Chondrocyte (in vitro differentiated cells): ENCODE data around the gene FBXW8. TPM values are rescaled to one million over a fixed set of nuclear protein-coding genes. Genes with fewer than 3 reads are reported as not detected.
A peak's percentile ranks its signal among the peaks of the same experiment; 100 is the strongest.

Experiments used
- DNase-seq: peaks from one replicate; pipeline ENCODE4 v3.0.0; 2021; ENCODE audit warnings: mixed read lengths, low spot score
- H3K27ac Mint-ChIP-seq: one replicate; pipeline ENCODE4 v1.8.0; 2021; ENCODE audit warnings: mild to moderate bottlenecking, moderate library complexity, mixed read lengths; ENCODE audit not compliant: unreplicated experiment
- H3K27me3 Mint-ChIP-seq: 2 replicates; pipeline ENCODE4 v1.8.0; 2021; ENCODE audit warnings: low read depth, mixed read lengths
- H3K36me3 Mint-ChIP-seq: 2 replicates; pipeline ENCODE4 v1.8.0; 2021; ENCODE audit warnings: low read depth, mixed read lengths
- H3K4me1 Mint-ChIP-seq: 2 replicates; pipeline ENCODE4 v1.8.0; 2021; ENCODE audit warnings: low read depth, mild to moderate bottlenecking, mixed read lengths
- H3K4me3 Mint-ChIP-seq: one replicate; pipeline ENCODE4 v1.8.0; 2021; ENCODE audit warnings: mild to moderate bottlenecking, moderate library complexity, mixed read lengths; ENCODE audit not compliant: unreplicated experiment
- H3K9me3 Mint-ChIP-seq: 2 replicates; pipeline ENCODE4 v1.8.0; 2021; ENCODE audit warnings: low read depth, mixed read lengths
- CTCF ChIP-seq: fragments of 200-600 bp; sonication (generic); IDR thresholded peaks from 2 replicates; pipeline ENCODE4 v1.5.0; 2021; ENCODE audit warnings: antibody characterized with exemption, mild to moderate bottlenecking, moderate library complexity
- total RNA-seq: library from RNA; stranded (reverse); gene quantifications from 3 replicates; pipeline ENCODE4 v1.2.1, GENCODE V29; 2021

FBXW8 gene
- total RNA-seq, 1 donor from 2014 or later, result 30.3 TPM

GRCh38 chr12:117024961-117025480 is 114.3 kb downstream of the FBXW8 start:
- Mint-ChIP-seq H3K27ac (peak overlapping the region; percentile 27), H3K9me3 (no peaks in the 10 kb centered on the region), H3K36me3 (peaks cover 24% of the 10 kb centered on the region), H3K4me1 (peaks cover 15% of the 10 kb centered on the region), H3K4me3 (no peak overlapping the region), H3K27me3 (no peaks in the 10 kb centered on the region)
- DNase-seq, result no peak
- no peak for TF ChIP-seq CTCF

DNA sequence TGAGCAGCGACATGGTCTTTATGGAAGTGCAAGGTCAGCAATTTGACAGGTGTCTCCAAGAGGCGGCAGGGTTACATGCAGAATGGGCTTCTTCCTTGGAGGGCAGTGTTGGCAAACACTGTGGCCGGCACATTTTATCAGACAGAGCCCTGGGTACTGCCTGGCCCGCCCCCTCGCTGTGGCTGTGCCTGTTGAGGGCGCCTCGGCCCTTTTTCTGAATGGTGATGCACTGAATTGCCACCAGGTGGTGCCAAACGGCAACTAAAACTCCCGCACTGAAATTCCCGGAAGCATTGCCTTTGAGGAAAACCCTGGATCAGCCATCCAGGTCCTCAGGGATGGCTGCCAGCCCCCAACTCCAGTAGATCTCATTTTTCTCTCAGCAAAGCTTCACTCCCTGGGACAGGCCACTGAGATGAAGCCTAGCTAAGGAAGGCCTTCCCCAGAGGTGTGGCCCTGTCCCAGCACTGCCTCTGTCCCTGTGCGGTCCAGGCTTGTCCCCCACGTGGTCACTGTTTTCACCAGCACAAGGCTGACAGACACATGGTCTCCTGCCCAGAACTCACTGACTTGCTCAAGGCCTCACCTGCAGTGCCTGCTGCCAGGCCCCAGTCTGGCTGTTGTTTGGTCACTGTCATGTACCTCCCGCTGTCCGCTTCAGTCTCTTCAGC is 114.9 kb downstream of the FBXW8 start:
- peak overlapping the region; percentile 27 for H3K27ac Mint-ChIP-seq

GRCh38 chr12:117026343-117026742 is 115.6 kb downstream of the FBXW8 start:
- Mint-ChIP-seq H3K27ac (no peak overlapping the region), H3K4me1 (peaks cover 15% of the 10 kb centered on the region)

More for the DNA sequence above, 114.9 kb downstream of the FBXW8 start:
- peaks cover 24% of the 10 kb centered on the region for H3K36me3 Mint-ChIP-seq
- DNase-seq, result no peak
- peaks cover 15% of the 10 kb centered on the region for H3K4me1 Mint-ChIP-seq
- no peak overlapping the region for H3K4me3 Mint-ChIP-seq
- peak; percentile 97 for TF ChIP-seq CTCF
- no peaks in the 10 kb centered on the region for H3K27me3 Mint-ChIP-seq
- no peaks in the 10 kb centered on the region for H3K9me3 Mint-ChIP-seq

DNA sequence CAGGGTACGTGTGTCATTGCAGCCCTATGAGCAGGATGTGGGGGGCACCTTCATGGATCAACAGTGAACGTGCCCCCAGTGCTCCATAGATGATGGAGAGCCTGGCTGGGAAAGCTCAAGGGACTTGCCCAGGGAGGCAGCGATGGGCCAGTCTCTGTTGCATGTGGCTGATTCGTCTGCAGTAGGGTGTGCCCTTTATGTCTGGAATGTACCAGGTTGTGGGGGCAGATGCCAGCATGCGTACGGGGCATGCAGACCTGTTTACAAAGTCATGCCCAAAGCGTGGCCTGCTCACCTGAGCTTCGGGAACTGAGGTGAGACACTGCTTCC is 116.1 kb downstream of the FBXW8 start:
- H3K4me3 Mint-ChIP-seq, result no peak overlapping the region
- no peak for TF ChIP-seq CTCF
- no peak for DNase-seq
- H3K36me3 Mint-ChIP-seq, result peaks cover 28% of the 10 kb centered on the region
- no peaks in the 10 kb centered on the region for H3K27me3 Mint-ChIP-seq
- no peak overlapping the region for H3K27ac Mint-ChIP-seq
- H3K4me1 Mint-ChIP-seq, result peaks cover 12% of the 10 kb centered on the region
- no peaks in the 10 kb centered on the region for H3K9me3 Mint-ChIP-seq

More at GRCh38 chr12:117026343-117026742, 115.6 kb downstream of the FBXW8 start:
- no peak overlapping the region for H3K4me3 Mint-ChIP-seq
- DNase-seq, result no peak
- no peaks in the 10 kb centered on the region for H3K9me3 Mint-ChIP-seq
- peaks cover 28% of the 10 kb centered on the region for H3K36me3 Mint-ChIP-seq
- H3K27me3 Mint-ChIP-seq, result no peaks in the 10 kb centered on the region
- no peak for TF ChIP-seq CTCF

DNA sequence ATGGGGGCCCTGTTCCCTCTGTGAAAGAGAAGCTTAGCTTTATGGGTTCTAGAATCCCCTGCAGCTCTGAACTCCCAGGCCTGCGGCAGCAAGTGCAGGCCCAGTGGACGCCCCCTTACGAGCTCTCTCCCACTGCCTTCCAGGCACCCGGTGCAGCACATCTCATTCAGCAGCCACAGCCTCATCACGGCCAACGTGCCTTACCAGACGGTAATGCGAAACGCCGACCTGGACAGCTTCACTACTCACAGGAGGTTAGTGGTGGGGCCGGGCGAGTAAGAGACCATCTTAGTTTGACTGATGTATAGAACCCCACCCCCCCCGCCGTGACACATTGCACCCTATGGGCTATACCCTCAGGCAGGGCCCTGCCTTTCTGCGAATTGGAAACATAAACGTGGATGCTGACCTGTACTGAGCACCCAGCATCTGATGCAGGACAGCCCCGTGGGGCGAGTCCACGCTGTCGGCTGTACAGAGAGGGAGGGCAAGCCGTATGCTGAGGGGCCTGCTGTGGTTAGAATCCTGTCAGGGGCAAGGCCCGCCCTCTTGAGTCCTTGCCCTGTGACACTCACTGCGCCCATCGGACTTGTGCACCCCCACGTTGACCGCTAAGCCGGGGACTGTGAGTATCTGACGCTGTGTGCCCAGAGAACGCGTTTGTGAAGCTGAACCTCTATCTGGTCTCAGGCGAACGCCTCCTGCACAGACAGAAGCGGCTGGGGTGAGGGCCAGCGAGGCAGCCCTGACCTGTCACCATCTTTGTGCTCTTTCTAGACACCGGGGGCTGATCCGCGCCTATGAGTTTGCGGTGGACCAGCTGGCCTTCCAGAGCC is 116.7 kb downstream of the FBXW8 start:
- Mint-ChIP-seq H3K4me1 (peaks cover 8% of the 10 kb centered on the region), H3K9me3 (no peaks in the 10 kb centered on the region), H3K36me3 (peaks cover 28% of the 10 kb centered on the region), H3K27ac (no peak overlapping the region), H3K27me3 (no peaks in the 10 kb centered on the region), H3K4me3 (no peak overlapping the region)
- DNase-seq, result peak; percentile 90
- TF ChIP-seq CTCF, result no peak
